PC-3 (cell line): ENCODE results near the gene MYH7B.

Experiments used
- CTCF ChIP-seq: fragments of 300-600 bp; sonication (generic); conservative IDR thresholded peaks from 2 replicates; pipeline ENCODE4 v1.5.1; 2017; ENCODE audit warnings: antibody characterized with exemption, low read depth, mild to moderate bottlenecking, low read length
- EZH2 ChIP-seq: fragments of 300-600 bp; sonication (generic); IDR thresholded peaks from one replicate; pipeline ENCODE4 v1.6.1; 2017; ENCODE audit warnings: antibody characterized with exemption, mild to moderate bottlenecking, low read length; ENCODE audit not compliant: unreplicated experiment

GRCh38 chr20:34941226-34941625 is 14.4 kb upstream of the MYH7B start:
- no peak for TF ChIP-seq EZH2
- no peak for TF ChIP-seq CTCF
